G401.6 (cell line): ENCODE data around the gene MTG1.
"Not testable (repeated sequence)": the region's sequence is repeated elsewhere in the genome, so short reads cannot be mapped to it uniquely, and the experiment has no call there.

Source experiments
- FAIRE-seq: peaks from 2 replicates; lab custom pipeline; 2012; peaks lifted over from hg19 to GRCh38; lab: Jason Lieb, UNC

Gene MTG1

DNA sequence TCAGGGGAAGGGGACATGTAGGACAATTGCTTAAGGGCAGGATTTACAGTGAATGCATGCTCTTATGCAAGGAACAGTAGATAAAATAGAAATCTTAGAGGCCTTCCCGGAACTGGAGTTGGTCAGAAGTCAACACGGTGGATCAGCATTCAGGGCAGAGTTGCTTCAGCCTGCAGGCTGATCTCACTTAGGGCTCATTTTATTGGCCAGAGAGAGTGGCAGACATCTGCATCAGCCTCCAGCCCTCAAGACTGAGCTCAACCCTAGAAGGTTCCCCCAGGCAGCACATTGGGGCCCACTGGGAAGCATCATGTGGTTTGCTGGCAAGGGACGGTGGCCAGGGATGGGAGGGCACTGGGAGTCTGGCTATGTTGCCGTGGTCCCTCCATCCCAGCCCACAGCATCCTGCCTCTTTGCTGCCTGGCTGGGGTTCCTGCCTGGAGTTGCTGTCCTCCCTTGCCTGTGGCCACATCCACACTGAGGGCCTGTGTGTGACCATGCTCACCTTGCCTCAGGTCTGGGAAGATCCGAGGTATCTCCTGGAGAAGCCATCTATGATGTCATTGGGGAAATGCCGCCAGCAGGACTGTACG lies 72.8 kb downstream of the MTG1 start:
- no peak for FAIRE-seq

GRCh38 chr10:133467286-133467911 lies 73.4 kb downstream of the MTG1 start:
- no peak for FAIRE-seq

DNA sequence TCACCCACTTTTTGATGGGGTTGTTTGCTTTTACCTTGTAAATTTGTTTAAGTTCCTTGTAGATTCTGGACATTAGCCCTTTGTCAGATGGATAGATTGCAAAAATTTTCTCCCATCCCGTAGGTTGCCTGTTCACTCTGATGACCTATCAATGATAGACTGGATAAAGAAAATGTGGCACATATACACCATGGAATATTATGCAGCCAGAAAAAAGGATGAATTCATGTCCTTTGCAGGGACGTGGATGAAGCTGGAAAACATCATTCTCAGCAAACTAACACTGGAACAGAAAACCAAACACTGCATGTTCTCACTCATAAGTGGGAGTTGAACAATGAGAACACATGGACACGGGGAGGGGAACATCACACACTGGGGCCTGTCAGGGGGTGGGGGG lies 75.2 kb downstream of the MTG1 start:
- not testable (repeated sequence) for FAIRE-seq

GRCh38 chr10:133471300-133472109 lies 77.5 kb downstream of the MTG1 start:
- FAIRE-seq: no peak
